Neuronal stem cell (in vitro differentiated cells): ENCODE data around the gene ALPL.
A peak's percentile ranks its signal among the peaks of the same experiment; 100 is the strongest.

Experiments
- DNase-seq: peaks from one replicate; pipeline ENCODE4 v3.0.0-alpha.2; 2013; ENCODE audit warnings: low spot score
- H2AFZ ChIP-seq: one replicate; pipeline ENCODE4 v1.6.1; 2013; ENCODE audit warnings: mild to moderate bottlenecking, low read length, inconsistent platforms
- H2AK5ac ChIP-seq: 2 replicates; pipeline ENCODE4 v1.6.1; 2013; ENCODE audit warnings: low read depth, mild to moderate bottlenecking, inconsistent platforms, low read length, moderate library complexity, mixed read lengths
- H2BK120ac ChIP-seq: 2 replicates; pipeline ENCODE4 v1.6.1; 2013; ENCODE audit warnings: low read depth, mild to moderate bottlenecking, inconsistent platforms, low read length, moderate library complexity, mixed read lengths
- H2BK12ac ChIP-seq: one replicate; pipeline ENCODE4 v1.6.1; 2013; ENCODE audit warnings: low read length, inconsistent platforms
- H2BK15ac ChIP-seq: 2 replicates; pipeline ENCODE4 v1.6.1; 2013; ENCODE audit warnings: mild to moderate bottlenecking, low read length, inconsistent platforms, mixed read lengths
- H2BK5ac ChIP-seq: one replicate; pipeline ENCODE4 v1.6.1; 2013; ENCODE audit warnings: inconsistent platforms, mild to moderate bottlenecking, low read length, moderate library complexity
- H3K14ac ChIP-seq: one replicate; pipeline ENCODE4 v1.6.1; 2013; ENCODE audit warnings: low read length, inconsistent platforms
- H3K18ac ChIP-seq: 2 replicates; pipeline ENCODE4 v1.6.1; 2013; ENCODE audit warnings: low read length, inconsistent platforms
- H3K23ac ChIP-seq: 2 replicates; pipeline ENCODE4 v1.6.1; 2013; ENCODE audit warnings: low read depth, mild to moderate bottlenecking, mixed read lengths, low read length, inconsistent platforms; ENCODE audit not compliant: poor library complexity
- H3K27ac ChIP-seq: replicated peaks from 3 replicates; pipeline ENCODE4 v1.5.1; 2013; ENCODE audit warnings: low read length, inconsistent platforms
- H3K27me3 ChIP-seq, 3 experiments: 2 replicates each; pipeline ENCODE4 v1.6.1; 2013; ENCODE audit warnings: low read length in 3 of 3, mild to moderate bottlenecking in 2 of 3, inconsistent platforms in 1 of 3, low read depth in 1 of 3, mixed read lengths in 1 of 3, moderate library complexity in 1 of 3; ENCODE audit not compliant: control insufficient read depth in 3 of 3, insufficient read depth in 3 of 3
- H3K36me3 ChIP-seq, 2 donors: replicated peaks in 1 of 2; 2 replicates each; pipeline ENCODE4 v1.6.1; 2013; ENCODE audit warnings: low read length in 2 of 2; ENCODE audit not compliant: control insufficient read depth in 2 of 2, insufficient read depth in 2 of 2
- H3K4ac ChIP-seq: 2 replicates; pipeline ENCODE4 v1.6.1; 2013; ENCODE audit warnings: inconsistent platforms, mild to moderate bottlenecking, low read length, moderate library complexity
- H3K4me1 ChIP-seq, 2 donors: 1 replicate in 1 of 2; 2 replicates in 1 of 2; pipeline ENCODE4 v1.6.1; 2013; ENCODE audit warnings: low read length in 2 of 2, low read depth in 1 of 2; ENCODE audit not compliant: control insufficient read depth in 2 of 2, insufficient read depth in 1 of 2
- H3K4me2 ChIP-seq: one replicate; pipeline ENCODE4 v1.6.1; 2013; ENCODE audit warnings: mild to moderate bottlenecking, low read length, inconsistent platforms; ENCODE audit not compliant: insufficient read depth, poor library complexity, severe bottlenecking
- H3K4me3 ChIP-seq, 2 donors: 2 replicates each; pipeline ENCODE4 v1.5.1; 2013; ENCODE audit warnings: low read length in 2 of 2, mild to moderate bottlenecking in 2 of 2, inconsistent platforms in 1 of 2, moderate library complexity in 1 of 2
- H3K79me1 ChIP-seq: one replicate; pipeline ENCODE4 v1.6.1; 2013; ENCODE audit warnings: low read depth, mild to moderate bottlenecking, inconsistent platforms, low read length, moderate library complexity
- H3K9ac ChIP-seq: one replicate; pipeline ENCODE4 v1.6.1; 2013; ENCODE audit warnings: mild to moderate bottlenecking, low read depth, low read length, inconsistent platforms; ENCODE audit not compliant: poor library complexity
- H3K9me3 ChIP-seq, 2 donors: replicated peaks in 1 of 2; 2 replicates each; pipeline versions ENCODE3 to v1.6.1; 2013; ENCODE audit warnings: low read length in 2 of 2, mild to moderate bottlenecking in 2 of 2, inconsistent platforms in 1 of 2, low read depth in 1 of 2, mixed read lengths in 1 of 2, moderate library complexity in 1 of 2; ENCODE audit not compliant: control insufficient read depth in 2 of 2, insufficient read depth in 1 of 2
- H4K8ac ChIP-seq: one replicate; pipeline ENCODE4 v1.6.1; 2013; ENCODE audit warnings: low read depth, mild to moderate bottlenecking, inconsistent platforms, low read length, moderate library complexity
- H4K91ac ChIP-seq: one replicate; pipeline ENCODE4 v1.6.1; 2013; ENCODE audit warnings: low read length, low read depth, mild to moderate bottlenecking, inconsistent platforms; ENCODE audit not compliant: poor library complexity
- WGBS, 2 donors: extraction: QIAGEN DNeasy Blood & Tissue Kit; methylation state at CpG; one replicate each; pipeline ENCODE4 v1.1.7; 2013; ENCODE audit warnings: missing lambda C conversion rate in 2 of 2, mixed read lengths in 1 of 2; ENCODE audit not compliant: insufficient read length in 2 of 2, insufficient replicate concordance in 1 of 2; ENCODE audit errors: extremely low coverage in 2 of 2; 5-methylcytosine and 5-hydroxymethylcytosine counted together

The ALPL gene

DNA sequence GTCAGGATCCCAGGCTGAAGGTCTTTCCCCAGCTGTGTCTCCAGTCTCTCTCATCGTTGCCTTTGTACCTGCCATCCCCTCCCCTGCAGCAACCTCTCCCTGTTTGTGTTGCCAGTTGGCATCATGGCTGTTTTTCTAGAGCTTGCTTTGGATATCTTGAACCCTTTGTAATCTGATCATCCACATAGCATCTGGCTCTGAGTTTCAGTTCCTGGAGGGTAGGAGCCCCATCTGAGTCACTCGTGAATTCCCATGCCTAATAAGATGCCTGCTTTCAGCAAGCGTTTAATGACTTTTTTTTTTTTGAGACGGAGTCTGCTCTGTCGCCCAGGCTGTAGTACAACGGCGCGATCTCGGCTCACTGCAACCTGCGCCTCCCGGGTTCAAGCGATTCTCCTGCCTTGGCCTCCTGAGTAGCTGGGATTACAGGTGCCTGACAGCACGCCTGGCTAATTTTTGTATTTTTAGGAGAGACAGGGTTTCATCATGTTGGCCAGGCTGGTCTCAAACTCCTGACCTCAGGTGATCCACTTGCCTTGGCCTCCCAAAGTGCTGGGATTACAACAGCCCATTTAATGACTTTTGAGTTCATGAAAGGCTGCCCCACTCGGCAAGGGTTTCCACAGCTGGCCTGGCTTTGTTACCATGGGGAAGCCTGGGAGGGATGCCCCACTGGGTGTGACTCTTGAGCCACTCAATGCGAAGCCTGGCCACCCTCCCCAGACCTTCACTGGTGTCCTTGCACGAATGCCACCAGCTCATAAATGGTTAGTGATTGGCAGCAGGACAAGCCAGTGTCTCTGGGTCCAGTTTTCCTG is 11.9 kb downstream of the ALPL start:
- H3K23ac ChIP-seq: no peak overlapping the region
- H2BK12ac ChIP-seq: no peak overlapping the region
- H3K27ac ChIP-seq: no peak overlapping the region
- H3K4me2 ChIP-seq: no peak overlapping the region
- H3K79me1 ChIP-seq: peaks cover 12% of the 10 kb centered on the region
- H3K27me3 ChIP-seq: no peaks in the 10 kb centered on the region
- H2BK5ac ChIP-seq: no peak overlapping the region
- H3K9ac ChIP-seq: no peak overlapping the region
- H3K4ac ChIP-seq: no peak overlapping the region
- DNase-seq: no peak
- WGBS, 2 donors: no CpG with 5 or more reads among the region's 16 CpGs
- H3K14ac ChIP-seq: no peak overlapping the region
- H3K9me3 ChIP-seq: no peaks in the 10 kb centered on the region
- H2BK120ac ChIP-seq: no peak overlapping the region
- no peak overlapping the region for H4K91ac ChIP-seq
- peaks cover 9 to 14% of the 10 kb centered on the region in 2 donors for H3K4me1 ChIP-seq
- H2BK15ac ChIP-seq: no peak overlapping the region
- no peak overlapping the region for H4K8ac ChIP-seq
- H3K4me3 ChIP-seq: no peak overlapping the region
- H2AFZ ChIP-seq: no peak overlapping the region
- peak overlapping the region; percentile 68 for H3K18ac ChIP-seq
- H2AK5ac ChIP-seq: no peak overlapping the region
- peaks cover 0 to 1% of the 10 kb centered on the region in 2 donors for H3K36me3 ChIP-seq

- no peak overlapping the region for H2BK12ac ChIP-seq
- no peak overlapping the region for H2AK5ac ChIP-seq
- no peak overlapping the region for H3K4ac ChIP-seq
- H2BK15ac ChIP-seq: no peak overlapping the region
- H3K9ac ChIP-seq: no peak overlapping the region
- no peak overlapping the region for H2BK5ac ChIP-seq
- H2AFZ ChIP-seq: no peak overlapping the region
- H3K36me3 ChIP-seq: no peaks in the 10 kb centered on the region
- H3K23ac ChIP-seq: no peak overlapping the region
- H3K4me2 ChIP-seq: no peak overlapping the region
- H4K91ac ChIP-seq: no peak overlapping the region
- H3K27ac ChIP-seq: no peak overlapping the region
- peaks cover 12% of the 10 kb centered on the region for H3K79me1 ChIP-seq
- no peak overlapping the region for H2BK120ac ChIP-seq
- no peak overlapping the region for H3K18ac ChIP-seq
- WGBS, 2 donors: no CpG with 5 or more reads among the region's 4 CpGs
- DNase-seq: no peak
- H4K8ac ChIP-seq: no peak overlapping the region
- H3K9me3 ChIP-seq: no peaks in the 10 kb centered on the region
- peaks cover 9 to 14% of the 10 kb centered on the region in 2 donors for H3K4me1 ChIP-seq
- H3K4me3 ChIP-seq: no peak overlapping the region
- no peaks in the 10 kb centered on the region for H3K27me3 ChIP-seq
- no peak overlapping the region for H3K14ac ChIP-seq
These were observed 12.5 kb downstream of the ALPL start for GRCh38 chr1:21521717-21522060.

GRCh38 chr1:21522525-21523038 is 13.4 kb downstream of the ALPL start:
- Histone ChIP-seq H2BK12ac (no peak overlapping the region), H3K18ac (no peak overlapping the region)

DNA sequence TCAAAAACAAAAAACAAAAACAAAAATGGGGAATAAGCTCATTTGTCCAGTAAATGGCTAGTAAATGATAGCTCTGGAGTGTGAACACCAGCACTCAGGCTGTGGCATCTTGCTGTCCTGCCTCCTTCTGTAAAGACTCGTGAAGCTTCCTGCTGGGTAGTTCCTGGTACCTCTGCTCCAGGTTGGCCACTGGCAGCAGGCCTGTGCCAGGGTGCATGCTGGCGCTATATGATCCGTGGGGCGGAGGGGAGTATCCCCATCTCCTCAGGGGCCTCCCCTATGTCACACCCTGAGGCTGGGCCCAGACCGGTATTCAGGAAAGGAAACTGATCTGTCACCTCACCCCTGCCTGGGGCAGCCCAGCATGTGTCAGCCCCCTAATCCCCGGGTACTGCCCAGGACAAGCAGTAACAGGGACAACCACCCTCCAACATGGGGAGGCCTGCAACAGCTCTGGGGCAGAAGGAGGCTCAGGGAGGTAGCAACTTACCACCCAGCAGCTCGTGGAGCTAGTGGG is 14.1 kb downstream of the ALPL start:
- no CpG with 5 or more reads among the region's 7 CpGs for WGBS, 2 donors
- Histone ChIP-seq H3K4me1 (peaks cover 9 to 14% of the 10 kb centered on the region in 2 donors), H2BK12ac (no peak overlapping the region), H3K23ac (no peak overlapping the region), H3K4me2 (no peak overlapping the region), H3K4me3 (no peak overlapping the region), H4K8ac (no peak overlapping the region), H3K27me3 (no peaks in the 10 kb centered on the region), H3K18ac (peak overlapping the region; percentile 44), H3K14ac (no peak overlapping the region), H3K9ac (no peak overlapping the region), H2AFZ (no peak overlapping the region), H3K9me3 (no peaks in the 10 kb centered on the region), H3K27ac (no peak overlapping the region), H3K36me3 (no peaks in the 10 kb centered on the region), H4K91ac (no peak overlapping the region), H2AK5ac (no peak overlapping the region), H2BK120ac (no peak overlapping the region), H3K4ac (no peak overlapping the region), H2BK5ac (no peak overlapping the region), H3K79me1 (peaks cover 12% of the 10 kb centered on the region), H2BK15ac (no peak overlapping the region)
- no peak for DNase-seq

More at GRCh38 chr1:21522525-21523038, 13.4 kb downstream of the ALPL start:
- no peak overlapping the region for H4K91ac ChIP-seq
- no CpG with 5 or more reads among the region's 11 CpGs for WGBS, 2 donors
- peaks cover 12% of the 10 kb centered on the region for H3K79me1 ChIP-seq
- no peak overlapping the region for H3K14ac ChIP-seq
- no peaks in the 10 kb centered on the region for H3K36me3 ChIP-seq
- H3K4me3 ChIP-seq: no peak overlapping the region
- H3K4me1 ChIP-seq: peaks cover 9 to 14% of the 10 kb centered on the region in 2 donors
- no peak overlapping the region for H4K8ac ChIP-seq
- H2AK5ac ChIP-seq: no peak overlapping the region
- H3K9ac ChIP-seq: no peak overlapping the region
- no peaks in the 10 kb centered on the region for H3K27me3 ChIP-seq
- H3K4me2 ChIP-seq: no peak overlapping the region
- H3K9me3 ChIP-seq: no peaks in the 10 kb centered on the region
- H3K23ac ChIP-seq: no peak overlapping the region
- no peak overlapping the region for H2BK5ac ChIP-seq
- H2AFZ ChIP-seq: no peak overlapping the region
- no peak overlapping the region for H2BK15ac ChIP-seq
- no peak overlapping the region for H3K4ac ChIP-seq
- no peak overlapping the region for H2BK120ac ChIP-seq
- DNase-seq: no peak
- no peak overlapping the region for H3K27ac ChIP-seq
